Panc1 (cell line): ENCODE measurements around the gene MTHFD2L. TPM values are rescaled to one million over a fixed set of nuclear protein-coding genes. Genes with fewer than 3 reads are reported as not detected.

Experiments
- ATAC-seq: fragments of 200-7000 bp; cut with Tn5 transposase; 2 replicates; pipeline ENCODE4 v1.9.1; 2020; ENCODE audit warnings: mild to moderate bottlenecking, moderate library complexity
- BruUV-seq: library from RNA; stranded (reverse); fragments of 400-500 nt; replicated peaks from 2 replicates; lab custom pipeline; 2021; lab: Mats Ljungman, UMichigan
- CTCF ChIA-PET: fragments of 300-600 bp; sonication (Branson Sonifier 250); formaldehyde crosslinking; loops from one replicate; lab custom pipeline; 2022; ENCODE audit warnings: antibody characterized with exemption; lab: Charles Lee
- POLR2A ChIA-PET: fragments of 300-600 bp; sonication (Branson Sonifier 250); formaldehyde crosslinking; loops from one replicate; lab custom pipeline; 2022; ENCODE audit warnings: antibody characterized with exemption; lab: Charles Lee
- DNase-seq: peaks from one replicate; pipeline ENCODE4 v3.0.0-alpha.2; 2010; ENCODE audit warnings: low read depth, low spot score
- H3K27ac ChIP-seq: 2 replicates; pipeline ENCODE4 v1.5.1; 2011; ENCODE audit warnings: mild to moderate bottlenecking, low read length, inconsistent platforms
- H3K27me3 ChIP-seq: fragments of 200-500 bp; sonication (Bioruptor generic); 2 replicates; pipeline ENCODE4 v1.6.0; 2014; ENCODE audit warnings: low read length, inconsistent platforms; ENCODE audit not compliant: control insufficient read depth, insufficient read depth
- H3K36me3 ChIP-seq: fragments of 200-500 bp; sonication (Bioruptor generic); 2 replicates; pipeline ENCODE4 v1.5.1; 2014; ENCODE audit warnings: inconsistent platforms, mild to moderate bottlenecking, low read length, moderate library complexity; ENCODE audit not compliant: control insufficient read depth, insufficient read depth
- H3K4me1 ChIP-seq: 2 replicates; pipeline ENCODE4 v1.5.1; 2011; ENCODE audit warnings: inconsistent platforms, mild to moderate bottlenecking, low read length, moderate library complexity; ENCODE audit not compliant: control insufficient read depth, insufficient read depth
- H3K4me3 ChIP-seq, 2 experiments: 2 replicates each; pipeline ENCODE4 v1.5.1; 2011 to 2012; ENCODE audit warnings: low read depth in 2 of 2, low read length in 2 of 2, mild to moderate bottlenecking in 2 of 2, inconsistent platforms in 1 of 2, moderate library complexity in 1 of 2
- H3K9me3 ChIP-seq: fragments of 200-500 bp; sonication (Bioruptor generic); 2 replicates; pipeline ENCODE4 v1.5.1; 2014; ENCODE audit warnings: low read depth, mild to moderate bottlenecking, inconsistent platforms, low read length, moderate library complexity; ENCODE audit not compliant: control insufficient read depth, insufficient read depth
- CTCF ChIP-seq: fragments of 450-650 bp; IDR thresholded peaks from 2 replicates; pipeline ENCODE4 v1.5.1; 2017; ENCODE audit warnings: mild to moderate bottlenecking
- POLR2AphosphoS5 ChIP-seq: IDR thresholded peaks from 2 replicates; pipeline ENCODE4 v1.6.1; 2012; ENCODE audit warnings: mild to moderate bottlenecking, low read depth, low read length, moderate library complexity
- SIN3A ChIP-seq: IDR thresholded peaks from 2 replicates; pipeline ENCODE4 v1.6.1; 2012; ENCODE audit warnings: low read depth, mild to moderate bottlenecking, low read length, moderate library complexity, borderline replicate concordance; ENCODE audit not compliant: insufficient read depth
- TCF7L2 ChIP-seq: IDR thresholded peaks from 2 replicates; pipeline ENCODE4 v1.6.1; 2011; ENCODE audit warnings: mild to moderate bottlenecking, low read depth, low read length, inconsistent platforms
- in situ Hi-C: cut with HindIII; loops from 2 replicates; pipeline ENCODE4 v1.10.0; 2016; ENCODE audit warnings: low sequenced_read_pairs, low pct_unique_long_range_greater_than_20kb
- intact Hi-C: fragments of 100-400 bp; cut with micrococcal nuclease; formaldehyde crosslinking; loops from one replicate; pipeline ENCODE4 v1.10.0; 2022; ENCODE audit not compliant: unreplicated experiment
- total RNA-seq: library from RNA; stranded (reverse); gene quantifications from one replicate; pipeline ENCODE4 v1.2.1, GENCODE V29; 2021; ENCODE audit not compliant: unreplicated experiment
- TF ChIP-seq, protein P1 (sequence below), 2 experiments: IDR thresholded peaks; 2 replicates each; pipeline ENCODE4 v1.6.1; 2011 to 2012; ENCODE audit warnings: low read depth in 2 of 2, control low read depth in 1 of 2, low read length in 1 of 2, mild to moderate bottlenecking in 1 of 2, moderate library complexity in 1 of 2; ENCODE audit not compliant: insufficient read depth in 1 of 2

The MTHFD2L gene
- total RNA-seq, 1 experiment from 2014 or later = 6.6 TPM

GRCh38 chr4:74252933-74253332 is 95.0 kb downstream of the MTHFD2L start:
- no peaks in the 10 kb centered on the region for H3K27me3 ChIP-seq

DNA sequence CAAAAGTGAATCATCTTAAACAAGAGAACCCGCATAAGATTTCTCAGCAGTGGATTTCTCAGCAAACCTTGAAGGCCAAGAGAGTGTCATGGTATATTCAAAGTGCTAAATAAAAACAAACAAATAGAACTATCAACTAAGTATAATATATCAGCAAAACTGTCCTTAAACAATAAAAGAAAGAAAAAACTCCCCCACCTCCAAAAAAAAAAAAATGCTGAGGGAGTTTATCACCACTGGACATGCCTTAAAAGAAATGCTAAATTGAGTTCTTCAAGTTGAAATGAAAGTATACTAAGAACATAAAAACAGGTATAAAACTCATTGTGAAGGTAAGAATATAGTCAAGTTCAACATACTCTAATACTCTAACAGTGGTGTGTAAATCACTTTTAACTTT is 96.5 kb downstream of the MTHFD2L start:
- no peak overlapping the region for H3K4me3 ChIP-seq
- in situ Hi-C loops (no loop called here), intact Hi-C loops (no loop called here)
- H3K27me3 ChIP-seq = no peaks in the 10 kb centered on the region
- no TSS peak for BruUV-seq
- no peak for DNase-seq
- no peaks in the 10 kb centered on the region for H3K4me1 ChIP-seq
- CTCF ChIA-PET = no interaction called here
- H3K36me3 ChIP-seq = no peaks in the 10 kb centered on the region
- no peak for ATAC-seq
- no peaks in the 10 kb centered on the region for H3K9me3 ChIP-seq
- POLR2A ChIA-PET = interaction anchor here (0.7 kb wide), 1 partner anchor 391 kb away, joined by 4 read pairs; no protein-coding TSS in a partner anchor
- TF ChIP-seq POLR2AphosphoS5 (no peak), SIN3A (no peak), TCF7L2 (no peak), CTCF (no peak)
- TF ChIP-seq, protein P1, sequence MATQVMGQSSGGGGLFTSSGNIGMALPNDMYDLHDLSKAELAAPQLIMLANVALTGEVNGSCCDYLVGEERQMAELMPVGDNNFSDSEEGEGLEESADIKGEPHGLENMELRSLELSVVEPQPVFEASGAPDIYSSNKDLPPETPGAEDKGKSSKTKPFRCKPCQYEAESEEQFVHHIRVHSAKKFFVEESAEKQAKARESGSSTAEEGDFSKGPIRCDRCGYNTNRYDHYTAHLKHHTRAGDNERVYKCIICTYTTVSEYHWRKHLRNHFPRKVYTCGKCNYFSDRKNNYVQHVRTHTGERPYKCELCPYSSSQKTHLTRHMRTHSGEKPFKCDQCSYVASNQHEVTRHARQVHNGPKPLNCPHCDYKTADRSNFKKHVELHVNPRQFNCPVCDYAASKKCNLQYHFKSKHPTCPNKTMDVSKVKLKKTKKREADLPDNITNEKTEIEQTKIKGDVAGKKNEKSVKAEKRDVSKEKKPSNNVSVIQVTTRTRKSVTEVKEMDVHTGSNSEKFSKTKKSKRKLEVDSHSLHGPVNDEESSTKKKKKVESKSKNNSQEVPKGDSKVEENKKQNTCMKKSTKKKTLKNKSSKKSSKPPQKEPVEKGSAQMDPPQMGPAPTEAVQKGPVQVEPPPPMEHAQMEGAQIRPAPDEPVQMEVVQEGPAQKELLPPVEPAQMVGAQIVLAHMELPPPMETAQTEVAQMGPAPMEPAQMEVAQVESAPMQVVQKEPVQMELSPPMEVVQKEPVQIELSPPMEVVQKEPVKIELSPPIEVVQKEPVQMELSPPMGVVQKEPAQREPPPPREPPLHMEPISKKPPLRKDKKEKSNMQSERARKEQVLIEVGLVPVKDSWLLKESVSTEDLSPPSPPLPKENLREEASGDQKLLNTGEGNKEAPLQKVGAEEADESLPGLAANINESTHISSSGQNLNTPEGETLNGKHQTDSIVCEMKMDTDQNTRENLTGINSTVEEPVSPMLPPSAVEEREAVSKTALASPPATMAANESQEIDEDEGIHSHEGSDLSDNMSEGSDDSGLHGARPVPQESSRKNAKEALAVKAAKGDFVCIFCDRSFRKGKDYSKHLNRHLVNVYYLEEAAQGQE (IDR thresholded peaks at IDR 0.05; ENCODE audit: insufficient read depth in 1 of 2, low read depth in 2 of 2, low read length in 1 of 2) = no peak
- no peak overlapping the region for H3K27ac ChIP-seq

More at GRCh38 chr4:74252933-74253332, 95.0 kb downstream of the MTHFD2L start:
- Histone ChIP-seq H3K4me1 (no peaks in the 10 kb centered on the region), H3K36me3 (no peaks in the 10 kb centered on the region), H3K9me3 (no peaks in the 10 kb centered on the region), H3K4me3 (no peak overlapping the region), H3K27ac (no peak overlapping the region)
- intact Hi-C loops = no loop called here
- DNase-seq (no peak), ATAC-seq (no peak)
- ChIA-PET POLR2A (interaction anchor here (0.6 kb wide), 1 partner anchor 19 kb away, joined by 4 read pairs; no protein-coding TSS in a partner anchor), CTCF (no interaction called here)
- in situ Hi-C loops = no loop called here
- TF ChIP-seq POLR2AphosphoS5 (no peak), TCF7L2 (no peak)
- BruUV-seq = no TSS peak

GRCh38 chr4:74255096-74255495 is 97.2 kb downstream of the MTHFD2L start:
- Histone ChIP-seq H3K36me3 (no peaks in the 10 kb centered on the region), H3K27me3 (no peaks in the 10 kb centered on the region), H3K27ac (no peak overlapping the region), H3K4me3 (no peak overlapping the region), H3K4me1 (no peaks in the 10 kb centered on the region), H3K9me3 (no peaks in the 10 kb centered on the region)
- in situ Hi-C loops (no loop called here), intact Hi-C loops (no loop called here)
- ChIA-PET CTCF (no interaction called here), POLR2A (interaction anchor here (0.7 kb wide), 1 partner anchor 390 kb away, joined by 4 read pairs; no protein-coding TSS in a partner anchor)
- no TSS peak for BruUV-seq
- DNase-seq (no peak), ATAC-seq (no peak)
- TF ChIP-seq SIN3A = no peak
- TF ChIP-seq CTCF = no peak
- TF ChIP-seq TCF7L2 = no peak
- TF ChIP-seq, protein P1 (IDR thresholded peaks at IDR 0.05; ENCODE audit: insufficient read depth in 1 of 2, low read depth in 2 of 2, low read length in 1 of 2) = no peak
- no peak for TF ChIP-seq POLR2AphosphoS5
